Neural progenitor cell (in vitro differentiated cells): Measurements from ENCODE around the gene ENO4. TPM values are rescaled to one million over a fixed set of nuclear protein-coding genes. Genes with fewer than 3 reads are reported as not detected.
A peak's percentile ranks its signal among the peaks of the same experiment; 100 is the strongest.

ENCODE experiments used
- DNase-seq: peaks from one replicate; pipeline ENCODE4 v3.0.0-alpha.2; 2016; ENCODE audit warnings: low spot score
- H2AFZ ChIP-seq: fragments of 200-600 bp; sonication (generic); replicated peaks from 2 replicates; pipeline ENCODE4 v1.6.1; 2016; ENCODE audit warnings: antibody characterized with exemption
- H3F3A ChIP-seq: fragments of 200-600 bp; sonication (generic); 2 replicates; pipeline ENCODE4 v1.6.1; 2016; ENCODE audit warnings: antibody characterized with exemption, low read depth
- H3K27ac ChIP-seq: fragments of 200-600 bp; sonication (generic); 2 replicates; pipeline ENCODE4 v1.5.1; 2016; ENCODE audit warnings: mild to moderate bottlenecking
- H3K27me3 ChIP-seq: fragments of 200-600 bp; sonication (generic); 2 replicates; pipeline ENCODE4 v1.6.1; 2016; ENCODE audit warnings: mild to moderate bottlenecking, moderate library complexity
- H3K36me3 ChIP-seq: fragments of 200-600 bp; sonication (generic); 2 replicates; pipeline ENCODE4 v1.5.1; 2016
- H3K4me1 ChIP-seq: fragments of 200-600 bp; sonication (generic); 2 replicates; pipeline ENCODE4 v1.6.1; 2016; ENCODE audit warnings: mixed run types
- H3K4me2 ChIP-seq: fragments of 200-600 bp; sonication (generic); 2 replicates; pipeline ENCODE4 v1.6.1; 2016
- H3K4me3 ChIP-seq: fragments of 200-600 bp; sonication (generic); 2 replicates; pipeline ENCODE4 v1.5.1; 2016
- H3K79me2 ChIP-seq: fragments of 200-600 bp; sonication (generic); 2 replicates; pipeline ENCODE4 v1.6.1; 2016; ENCODE audit warnings: low read depth
- H3K9ac ChIP-seq: fragments of 200-600 bp; sonication (generic); 2 replicates; pipeline ENCODE4 v1.6.1; 2016
- H3K9me3 ChIP-seq: fragments of 200-600 bp; sonication (generic); 2 replicates; pipeline ENCODE4 v1.5.1; 2016; ENCODE audit warnings: low read depth
- H4K20me1 ChIP-seq: fragments of 200-600 bp; sonication (generic); 2 replicates; pipeline ENCODE4 v1.6.1; 2016; ENCODE audit warnings: low read depth
- H3K27ac Mint-ChIP-seq: 3 replicates; pipeline ENCODE4 v1.8.0; 2021; ENCODE audit warnings: mixed read lengths
- H3K27me3 Mint-ChIP-seq: 2 replicates; pipeline ENCODE4 v1.8.0; 2022; ENCODE audit warnings: low read depth, mild to moderate bottlenecking, inconsistent platforms, moderate library complexity, mixed read lengths; ENCODE audit not compliant: insufficient read depth
- H3K36me3 Mint-ChIP-seq: 3 replicates; pipeline ENCODE4 v1.8.0; 2021; ENCODE audit warnings: mixed read lengths
- H3K4me1 Mint-ChIP-seq: 3 replicates; pipeline ENCODE4 v1.8.0; 2021; ENCODE audit warnings: mixed read lengths
- H3K4me3 Mint-ChIP-seq: 3 replicates; pipeline ENCODE4 v1.8.0; 2021; ENCODE audit warnings: mild to moderate bottlenecking, moderate library complexity, mixed read lengths
- H3K9me3 Mint-ChIP-seq: 3 replicates; pipeline ENCODE4 v1.8.0; 2020; ENCODE audit warnings: mixed read lengths
- EZH2 ChIP-seq: fragments of 200-600 bp; sonication (generic); IDR thresholded peaks from 2 replicates; pipeline ENCODE4 v1.6.1; 2017; ENCODE audit warnings: antibody characterized with exemption, mild to moderate bottlenecking, moderate library complexity
- EZH2phosphoT487 ChIP-seq: fragments of 200-600 bp; sonication (generic); IDR thresholded peaks from 2 replicates; pipeline ENCODE4 v1.6.1; 2017; ENCODE audit warnings: antibody characterized with exemption
- total RNA-seq: library from RNA; depleted of rRNA; stranded (reverse); fragments of >200 nt; gene quantifications from 2 replicates; pipeline ENCODE4 v1.2.3, GENCODE V29; 2015; ENCODE audit warnings: low replicate concordance
- TF ChIP-seq, protein P1 (sequence below): fragments of 200-600 bp; sonication (generic); IDR thresholded peaks from 2 replicates; pipeline ENCODE4 v1.5.1; 2017; ENCODE audit warnings: antibody characterized with exemption, mild to moderate bottlenecking

The ENO4 gene
- total RNA-seq, 1 donor from 2014 or later = 10.0 TPM

- H3K4me3 ChIP-seq = no peak overlapping the region
- no peak overlapping the region for H3K9ac ChIP-seq
- no peaks in the 10 kb centered on the region for H3K79me2 ChIP-seq
- Mint-ChIP-seq H3K9me3 (no peaks in the 10 kb centered on the region), H3K4me3 (no peak overlapping the region), H3K27me3 (peaks cover 4% of the 10 kb centered on the region), H3K4me1 (peaks cover 42% of the 10 kb centered on the region), H3K27ac (no peak overlapping the region), H3K36me3 (peaks cover 6% of the 10 kb centered on the region)
- TF ChIP-seq, protein P1, sequence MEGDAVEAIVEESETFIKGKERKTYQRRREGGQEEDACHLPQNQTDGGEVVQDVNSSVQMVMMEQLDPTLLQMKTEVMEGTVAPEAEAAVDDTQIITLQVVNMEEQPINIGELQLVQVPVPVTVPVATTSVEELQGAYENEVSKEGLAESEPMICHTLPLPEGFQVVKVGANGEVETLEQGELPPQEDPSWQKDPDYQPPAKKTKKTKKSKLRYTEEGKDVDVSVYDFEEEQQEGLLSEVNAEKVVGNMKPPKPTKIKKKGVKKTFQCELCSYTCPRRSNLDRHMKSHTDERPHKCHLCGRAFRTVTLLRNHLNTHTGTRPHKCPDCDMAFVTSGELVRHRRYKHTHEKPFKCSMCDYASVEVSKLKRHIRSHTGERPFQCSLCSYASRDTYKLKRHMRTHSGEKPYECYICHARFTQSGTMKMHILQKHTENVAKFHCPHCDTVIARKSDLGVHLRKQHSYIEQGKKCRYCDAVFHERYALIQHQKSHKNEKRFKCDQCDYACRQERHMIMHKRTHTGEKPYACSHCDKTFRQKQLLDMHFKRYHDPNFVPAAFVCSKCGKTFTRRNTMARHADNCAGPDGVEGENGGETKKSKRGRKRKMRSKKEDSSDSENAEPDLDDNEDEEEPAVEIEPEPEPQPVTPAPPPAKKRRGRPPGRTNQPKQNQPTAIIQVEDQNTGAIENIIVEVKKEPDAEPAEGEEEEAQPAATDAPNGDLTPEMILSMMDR = no peak
- TF ChIP-seq EZH2phosphoT487 (no peak), EZH2 (no peak)
- no peak overlapping the region for H3K4me2 ChIP-seq
- H2AFZ ChIP-seq = no peak overlapping the region
- H3K4me1 ChIP-seq = peaks cover 41% of the 10 kb centered on the region
- H4K20me1 ChIP-seq = peaks cover 13% of the 10 kb centered on the region
- no peaks in the 10 kb centered on the region for H3K36me3 ChIP-seq
- peaks cover 34% of the 10 kb centered on the region for H3F3A ChIP-seq
- no peaks in the 10 kb centered on the region for H3K27me3 ChIP-seq
- H3K9me3 ChIP-seq = no peaks in the 10 kb centered on the region
- no peak for DNase-seq
- H3K27ac ChIP-seq = no peak overlapping the region
Observed at GRCh38 chr10:116831790-116832189, 17.5 kb upstream of the ENO4 start.

DNA sequence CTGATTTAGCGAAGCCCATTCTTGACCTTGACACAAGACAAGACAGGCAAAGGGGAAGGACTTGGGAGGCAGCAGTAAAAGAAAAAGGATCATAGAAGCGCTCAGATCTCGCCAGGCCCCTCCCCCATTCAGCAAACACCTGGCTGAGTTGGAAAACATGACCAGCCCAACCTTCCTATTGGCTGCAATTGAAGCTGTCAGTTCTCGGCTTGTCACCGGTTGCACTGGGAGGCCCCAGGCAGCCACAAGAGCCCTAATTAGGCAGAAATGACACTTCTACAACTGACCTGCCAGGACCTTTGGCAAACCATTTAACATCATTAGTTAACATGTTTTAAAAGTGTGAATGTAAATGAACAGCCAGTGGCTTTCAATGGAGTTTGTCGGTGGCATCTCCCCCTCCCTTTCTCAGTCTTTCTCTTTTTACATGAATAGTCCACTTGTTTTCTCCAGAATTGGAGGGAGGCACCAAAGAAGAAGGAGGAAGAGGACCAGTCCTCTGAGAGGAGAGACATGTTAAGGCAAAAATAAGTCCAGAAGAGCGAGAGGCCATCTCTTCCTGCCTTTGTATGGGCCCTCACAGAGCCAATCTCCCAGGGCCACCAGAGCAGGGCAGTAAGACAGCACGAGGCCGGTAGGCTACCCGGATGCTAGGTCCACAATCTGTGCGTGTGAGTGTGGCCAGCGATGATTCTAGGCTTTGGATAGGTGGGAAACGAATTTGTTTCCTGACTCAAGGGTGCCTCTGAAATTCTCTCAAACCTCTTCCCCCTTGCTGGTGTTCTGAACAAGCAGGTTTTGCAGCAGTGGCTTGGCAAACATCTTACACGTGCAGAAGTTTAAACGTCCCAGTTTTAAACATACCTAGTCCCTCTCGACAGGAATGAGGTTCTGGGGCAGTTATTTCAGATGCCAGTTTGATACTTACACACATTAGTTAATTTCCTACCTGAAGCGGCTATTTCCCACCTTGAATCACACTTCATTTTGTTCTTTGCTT, 15.0 kb upstream of the ENO4 start:
- peaks cover 13% of the 10 kb centered on the region for H4K20me1 ChIP-seq
- Mint-ChIP-seq H3K9me3 (no peaks in the 10 kb centered on the region), H3K36me3 (peaks cover 6% of the 10 kb centered on the region), H3K4me1 (peaks cover 53% of the 10 kb centered on the region), H3K27me3 (peaks cover 4% of the 10 kb centered on the region), H3K4me3 (no peak overlapping the region), H3K27ac (no peak overlapping the region)
- peaks cover 44% of the 10 kb centered on the region for H3F3A ChIP-seq
- H3K36me3 ChIP-seq = no peaks in the 10 kb centered on the region
- H3K27ac ChIP-seq = no peak overlapping the region
- H3K4me1 ChIP-seq = peaks cover 59% of the 10 kb centered on the region
- no peaks in the 10 kb centered on the region for H3K79me2 ChIP-seq
- peak; percentile 79 for DNase-seq
- TF ChIP-seq EZH2phosphoT487 (no peak), EZH2 (no peak)
- TF ChIP-seq, protein P1 = no peak
- no peak overlapping the region for H2AFZ ChIP-seq
- H3K4me2 ChIP-seq = peak overlapping the region; percentile 70
- H3K9ac ChIP-seq = no peak overlapping the region
- no peak overlapping the region for H3K4me3 ChIP-seq
- H3K9me3 ChIP-seq = no peaks in the 10 kb centered on the region
- no peaks in the 10 kb centered on the region for H3K27me3 ChIP-seq

GRCh38 chr10:116835658-116836057, 13.6 kb upstream of the ENO4 start:
- no peak for DNase-seq
- Histone ChIP-seq H3K79me2 (no peaks in the 10 kb centered on the region), H3K4me2 (peak overlapping the region; percentile 70), H3K9me3 (no peaks in the 10 kb centered on the region), H3K27me3 (no peaks in the 10 kb centered on the region), H3K4me1 (peaks cover 73% of the 10 kb centered on the region), H3K4me3 (peak overlapping the region; percentile 23), H3K36me3 (no peaks in the 10 kb centered on the region), H3K9ac (no peak overlapping the region), H3K27ac (no peak overlapping the region), H3F3A (peaks cover 46% of the 10 kb centered on the region), H4K20me1 (peaks cover 13% of the 10 kb centered on the region), H2AFZ (no peak overlapping the region)
- Mint-ChIP-seq H3K27ac (peak overlapping the region; percentile 24), H3K36me3 (peaks cover 6% of the 10 kb centered on the region), H3K4me3 (no peak overlapping the region), H3K4me1 (peaks cover 62% of the 10 kb centered on the region), H3K9me3 (no peaks in the 10 kb centered on the region), H3K27me3 (peaks cover 4% of the 10 kb centered on the region)
- no peak for TF ChIP-seq EZH2phosphoT487
- no peak for TF ChIP-seq EZH2
- TF ChIP-seq, protein P1 = no peak
